SU-DHL-6 (cell line): ENCODE measurements around the gene MEGF6.

Experiments used
- EZH2phosphoT487 ChIP-seq: fragments of 200-600 bp; sonication (generic), shearing (Covaris generic); conservative IDR thresholded peaks from 2 replicates; pipeline ENCODE4 v1.6.1; 2018; ENCODE audit warnings: mild to moderate bottlenecking, antibody characterized with exemption, low read length, moderate library complexity, mixed read lengths
- TF ChIP-seq, protein P1 (sequence below): fragments of 200-600 bp; sonication (generic); IDR thresholded peaks from one replicate; pipeline ENCODE4 v1.5.1; 2017; ENCODE audit warnings: antibody characterized with exemption, mild to moderate bottlenecking, low read length, moderate library complexity; ENCODE audit not compliant: insufficient read depth, poor library complexity, severe bottlenecking

DNA sequence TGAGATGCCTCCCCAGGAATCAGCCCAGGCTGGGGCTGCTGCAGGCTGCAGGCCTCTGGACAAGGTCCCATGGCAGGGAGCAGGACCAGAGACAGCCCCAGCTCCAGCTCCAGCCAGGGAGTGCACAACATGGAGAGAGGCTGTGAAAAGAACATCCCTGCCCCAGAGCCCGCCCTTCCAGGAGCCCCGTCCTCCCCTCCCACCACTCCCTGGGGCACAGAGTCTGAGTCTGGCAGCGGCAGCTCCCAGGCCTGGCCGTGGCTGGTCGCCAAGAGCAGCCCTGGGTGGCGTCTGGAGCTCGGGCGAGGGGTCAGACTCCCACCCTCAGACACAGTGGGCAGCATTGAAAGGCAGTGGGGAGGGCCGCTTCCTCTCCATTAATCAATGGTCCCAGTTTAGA, 37.8 kb downstream of the MEGF6 start:
- TF ChIP-seq, protein P1, sequence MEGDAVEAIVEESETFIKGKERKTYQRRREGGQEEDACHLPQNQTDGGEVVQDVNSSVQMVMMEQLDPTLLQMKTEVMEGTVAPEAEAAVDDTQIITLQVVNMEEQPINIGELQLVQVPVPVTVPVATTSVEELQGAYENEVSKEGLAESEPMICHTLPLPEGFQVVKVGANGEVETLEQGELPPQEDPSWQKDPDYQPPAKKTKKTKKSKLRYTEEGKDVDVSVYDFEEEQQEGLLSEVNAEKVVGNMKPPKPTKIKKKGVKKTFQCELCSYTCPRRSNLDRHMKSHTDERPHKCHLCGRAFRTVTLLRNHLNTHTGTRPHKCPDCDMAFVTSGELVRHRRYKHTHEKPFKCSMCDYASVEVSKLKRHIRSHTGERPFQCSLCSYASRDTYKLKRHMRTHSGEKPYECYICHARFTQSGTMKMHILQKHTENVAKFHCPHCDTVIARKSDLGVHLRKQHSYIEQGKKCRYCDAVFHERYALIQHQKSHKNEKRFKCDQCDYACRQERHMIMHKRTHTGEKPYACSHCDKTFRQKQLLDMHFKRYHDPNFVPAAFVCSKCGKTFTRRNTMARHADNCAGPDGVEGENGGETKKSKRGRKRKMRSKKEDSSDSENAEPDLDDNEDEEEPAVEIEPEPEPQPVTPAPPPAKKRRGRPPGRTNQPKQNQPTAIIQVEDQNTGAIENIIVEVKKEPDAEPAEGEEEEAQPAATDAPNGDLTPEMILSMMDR, result no peak
- no peak for TF ChIP-seq EZH2phosphoT487
